Mononuclear cell (primary cell): ENCODE measurements around the gene SLC16A13. TPM values are rescaled to one million over a fixed set of nuclear protein-coding genes. Genes with fewer than 3 reads are reported as not detected.
"Not testable (repeated sequence)": the region's sequence is repeated elsewhere in the genome, so short reads cannot be mapped to it uniquely, and the experiment has no call there.

Experiments
- H3K27me3 ChIP-seq: 2 replicates; pipeline ENCODE4 v1.6.0; 2011; ENCODE audit warnings: low read length, control low read depth; ENCODE audit not compliant: insufficient read depth
- H3K4me1 ChIP-seq: 2 replicates; pipeline ENCODE4 v1.5.1; 2011; ENCODE audit warnings: mild to moderate bottlenecking, low read length, control low read depth; ENCODE audit not compliant: insufficient read depth
- H3K4me3 ChIP-seq: 2 replicates; pipeline ENCODE4 v1.5.1; 2011; ENCODE audit warnings: mild to moderate bottlenecking, low read length, moderate library complexity
- H3K9me3 ChIP-seq: 2 replicates; pipeline ENCODE4 v1.5.1; 2011; ENCODE audit warnings: low read depth, mild to moderate bottlenecking, control low read depth, low read length
- total RNA-seq: library from RNA; depleted of rRNA; stranded (reverse); fragments of >200 nt; gene quantifications from one replicate; pipeline ENCODE4 v1.2.3, GENCODE V29; 2012

SLC16A13 gene
- 0.42 TPM for total RNA-seq

DNA sequence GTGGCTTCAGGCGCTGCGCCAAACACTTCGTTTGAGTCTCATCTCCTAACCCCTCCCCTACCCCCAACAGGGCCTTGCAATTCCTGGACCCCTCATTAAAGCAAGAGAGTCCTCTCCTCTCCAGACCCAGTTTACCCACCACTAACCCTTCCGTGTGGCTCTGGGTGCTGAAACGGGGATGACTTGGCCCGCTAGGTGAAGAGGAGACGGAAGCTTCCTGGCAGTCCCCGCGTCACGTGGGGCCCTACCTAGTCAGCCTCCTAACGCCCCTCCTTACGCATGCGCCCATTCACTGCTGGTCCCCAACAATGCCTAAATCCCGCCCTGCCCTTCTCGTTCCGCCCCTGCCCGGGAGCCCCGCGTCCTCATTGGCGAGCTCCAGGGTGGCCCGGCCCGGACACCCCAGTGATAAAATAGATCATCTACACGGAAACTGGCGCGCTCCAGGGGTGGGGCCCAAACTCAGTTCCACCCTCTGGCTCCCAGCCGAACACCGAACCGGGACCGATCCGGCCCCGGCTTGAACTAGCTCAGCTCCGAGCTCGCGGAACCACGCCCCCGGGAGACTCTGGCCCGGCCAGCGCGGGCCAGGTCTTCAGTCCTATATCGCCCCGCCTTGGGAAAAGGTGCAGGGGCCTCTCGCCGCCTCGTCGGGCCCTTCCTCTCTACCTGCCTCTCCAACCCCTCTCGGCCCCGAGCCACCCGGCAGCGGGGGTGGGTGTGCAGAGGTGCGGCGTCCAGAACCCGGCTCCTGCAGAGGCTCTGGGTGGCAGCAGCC lies at the start of gene SLC16A13:
SLC16A13 (plus strand) TSS at position 425 of the 778 bp plus-strand sequence. CDS start 368 bp downstream, outside the sequence.
- H3K4me3 ChIP-seq: peak within 1 kb of the TSS; percentile 78
- no peaks in the 10 kb centered on the region for H3K27me3 ChIP-seq
- no peaks in the 10 kb centered on the region for H3K9me3 ChIP-seq
- peaks cover 34% of the 10 kb centered on the region for H3K4me1 ChIP-seq

GRCh38 chr17:6986676-6987075 lies 49.1 kb upstream of the SLC16A13 start:
- Histone ChIP-seq H3K4me1 (no peaks in the 10 kb centered on the region), H3K9me3 (no peaks in the 10 kb centered on the region), H3K27me3 (no peaks in the 10 kb centered on the region), H3K4me3 (no peak overlapping the region)

DNA sequence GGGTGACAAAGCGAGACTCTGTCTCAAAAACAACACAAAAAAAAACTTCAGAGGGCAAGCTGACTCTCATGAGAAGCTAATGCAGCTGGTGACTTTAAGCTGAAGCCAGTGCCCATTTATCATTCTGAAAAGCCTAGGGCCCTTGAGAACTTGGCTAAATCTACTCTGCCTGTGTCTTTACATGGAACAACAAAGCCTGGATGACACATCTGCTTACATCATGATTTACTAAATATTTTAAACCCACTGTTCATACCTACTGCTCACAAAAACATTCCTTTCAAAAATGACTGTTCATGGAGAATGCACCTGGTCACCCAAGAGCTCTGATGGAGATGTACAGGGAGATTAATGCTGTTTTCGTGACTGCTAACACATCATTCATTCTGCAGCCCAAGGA lies 46.0 kb upstream of the SLC16A13 start:
- no peaks in the 10 kb centered on the region for H3K27me3 ChIP-seq
- H3K9me3 ChIP-seq: no peaks in the 10 kb centered on the region
- no peak overlapping the region for H3K4me3 ChIP-seq
- H3K4me1 ChIP-seq: no peaks in the 10 kb centered on the region

- not testable (repeated sequence) for H3K9me3 ChIP-seq, H3K4me1 ChIP-seq, H3K27me3 ChIP-seq, H3K4me3 ChIP-seq
Observed at GRCh38 chr17:6993613-6994056, 42.2 kb upstream of the SLC16A13 start.

- no peaks in the 10 kb centered on the region for H3K9me3 ChIP-seq
- no peaks in the 10 kb centered on the region for H3K27me3 ChIP-seq
Observed at GRCh38 chr17:6994118-6994598, 41.7 kb upstream of the SLC16A13 start.

GRCh38 chr17:6994666-6995256 lies 41.1 kb upstream of the SLC16A13 start:
- Histone ChIP-seq H3K9me3 (no peaks in the 10 kb centered on the region), H3K4me3 (no peak overlapping the region), H3K4me1 (no peaks in the 10 kb centered on the region), H3K27me3 (no peaks in the 10 kb centered on the region)

More at GRCh38 chr17:6994118-6994598, 41.7 kb upstream of the SLC16A13 start:
- Histone ChIP-seq H3K4me1 (no peaks in the 10 kb centered on the region), H3K4me3 (no peak overlapping the region)

GRCh38 chr17:6995500-6996255 lies 40.1 kb upstream of the SLC16A13 start, which contains the start of gene ALOX12:
Gene ALOX12 (plus strand): TSS chr17:6996049. CDS start chr17:6996118, 69 bp downstream.
- no peak within 1 kb of the TSS for H3K4me3 ChIP-seq
- H3K27me3 ChIP-seq: no peaks in the 10 kb centered on the region
- no peaks in the 10 kb centered on the region for H3K4me1 ChIP-seq
- H3K9me3 ChIP-seq: no peaks in the 10 kb centered on the region

GRCh38 chr17:6996256-6997011 lies 39.4 kb upstream of the SLC16A13 start:
- H3K4me1 ChIP-seq: no peaks in the 10 kb centered on the region

DNA sequence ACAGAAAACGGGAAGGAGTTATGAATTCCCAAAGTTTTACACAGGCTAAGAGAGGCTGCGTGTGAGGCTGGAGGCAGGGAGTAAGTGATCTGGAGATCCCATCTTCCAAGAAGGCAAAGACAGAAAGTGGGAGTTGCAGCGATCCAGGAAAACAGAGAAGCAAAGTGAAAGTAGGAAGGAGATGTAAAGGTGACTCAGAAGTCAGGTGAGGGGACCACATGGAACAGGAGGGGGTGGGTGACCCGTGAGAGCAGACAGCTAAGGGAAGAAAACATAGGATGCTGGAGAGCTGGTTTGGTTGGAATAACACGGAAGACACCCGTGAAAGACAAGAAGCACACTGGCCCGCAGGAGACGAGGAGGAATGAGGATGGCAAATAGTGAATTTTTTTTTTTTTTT lies 38.6 kb upstream of the SLC16A13 start:
- Histone ChIP-seq H3K4me1 (no peaks in the 10 kb centered on the region), H3K27me3 (no peaks in the 10 kb centered on the region), H3K4me3 (no peak overlapping the region), H3K9me3 (no peaks in the 10 kb centered on the region)

More at GRCh38 chr17:6996256-6997011, 39.4 kb upstream of the SLC16A13 start:
- Histone ChIP-seq H3K4me3 (no peak overlapping the region), H3K27me3 (no peaks in the 10 kb centered on the region), H3K9me3 (no peaks in the 10 kb centered on the region)

DNA sequence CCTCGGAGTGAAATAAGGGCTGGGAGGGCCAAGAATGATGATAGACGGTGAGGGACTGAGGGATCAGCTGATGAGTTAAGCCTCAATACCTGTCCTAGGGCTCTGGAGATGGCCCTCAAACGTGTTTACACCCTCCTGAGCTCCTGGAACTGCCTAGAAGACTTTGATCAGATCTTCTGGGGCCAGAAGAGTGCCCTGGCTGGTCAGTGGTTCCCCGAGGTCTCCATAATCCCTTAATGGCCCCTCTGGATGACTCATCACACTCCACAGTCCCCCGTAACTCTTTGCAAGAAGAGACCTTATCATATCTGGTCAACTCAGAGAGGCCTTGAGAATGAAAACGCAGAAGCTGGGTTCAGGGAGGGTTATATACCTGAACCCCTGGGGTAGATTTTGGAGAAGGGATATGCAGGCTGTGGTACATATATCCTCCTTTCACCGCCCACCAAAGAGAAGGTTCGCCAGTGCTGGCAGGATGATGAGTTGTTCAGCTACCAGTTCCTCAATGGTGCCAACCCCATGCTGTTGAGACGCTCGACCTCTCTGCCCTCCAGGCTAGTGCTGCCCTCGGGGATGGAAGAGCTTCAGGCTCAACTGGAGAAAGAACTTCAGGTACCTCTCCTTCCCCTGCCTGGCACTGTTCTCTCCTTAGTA lies 36.8 kb upstream of the SLC16A13 start:
- Histone ChIP-seq H3K9me3 (no peaks in the 10 kb centered on the region), H3K27me3 (no peaks in the 10 kb centered on the region), H3K4me3 (no peak overlapping the region), H3K4me1 (no peaks in the 10 kb centered on the region)

- Histone ChIP-seq H3K9me3 (no peaks in the 10 kb centered on the region), H3K4me3 (no peak overlapping the region), H3K4me1 (no peaks in the 10 kb centered on the region), H3K27me3 (no peaks in the 10 kb centered on the region)
Observed at GRCh38 chr17:7001318-7001961, 34.4 kb upstream of the SLC16A13 start.

DNA sequence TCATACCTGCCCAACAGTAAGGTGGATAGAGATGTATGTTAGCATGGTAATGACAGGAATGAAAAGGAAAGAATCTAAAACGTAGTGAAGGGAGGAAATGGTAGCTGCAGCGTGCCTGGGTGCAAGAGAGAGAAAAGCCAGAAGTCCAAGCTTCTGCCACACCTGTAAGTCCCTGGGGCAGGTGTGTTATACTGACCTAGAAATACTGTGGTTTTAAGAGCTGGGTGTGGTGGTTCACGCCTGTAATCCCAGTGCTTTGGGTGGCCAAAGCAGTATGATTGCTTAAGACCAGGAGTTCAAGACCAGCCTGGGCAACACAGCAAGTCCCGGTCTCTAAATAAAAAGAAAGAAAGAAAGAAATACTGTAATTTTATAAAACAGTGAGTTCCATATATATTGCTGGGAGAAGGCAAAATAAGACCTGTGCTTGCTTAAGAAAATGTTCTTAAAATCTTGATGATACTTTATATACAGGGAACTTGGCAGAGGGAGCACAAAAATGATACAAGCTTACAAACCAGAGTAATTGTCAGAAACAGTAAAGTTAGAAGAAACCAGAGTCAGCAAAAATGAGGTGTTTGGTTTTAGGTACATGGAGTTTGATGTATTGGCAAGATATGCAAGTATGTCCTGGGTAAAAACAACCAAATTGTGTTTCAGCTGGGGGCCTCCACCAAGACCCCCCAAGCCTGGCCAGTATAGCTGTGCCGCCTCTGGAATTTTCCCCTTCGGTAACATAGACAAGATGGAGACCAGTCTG lies 33.3 kb upstream of the SLC16A13 start:
- Histone ChIP-seq H3K4me1 (no peaks in the 10 kb centered on the region), H3K27me3 (no peaks in the 10 kb centered on the region)

GRCh38 chr17:7003745-7004144 lies 32.1 kb upstream of the SLC16A13 start:
- H3K4me3 ChIP-seq: no peak overlapping the region
- H3K4me1 ChIP-seq: no peaks in the 10 kb centered on the region
- no peaks in the 10 kb centered on the region for H3K27me3 ChIP-seq
- no peaks in the 10 kb centered on the region for H3K9me3 ChIP-seq

More for the DNA sequence above, 33.3 kb upstream of the SLC16A13 start:
- Histone ChIP-seq H3K9me3 (no peaks in the 10 kb centered on the region), H3K4me3 (no peak overlapping the region)
